Activated naive CD4-positive, alpha-beta T cell treated with anti-CD3 and anti-CD28 coated beads for 36 hours (primary cell): ENCODE results near the gene CHMP1B. TPM values are rescaled to one million over a fixed set of nuclear protein-coding genes. Genes with fewer than 3 reads are reported as not detected.
"Not testable (repeated sequence)": the region's sequence is repeated elsewhere in the genome, so short reads cannot be mapped to it uniquely, and the experiment has no call there.

Experiments used
- CTCF ChIA-PET: fragments of 350-600 bp; sonication (Branson Sonifier 250); formaldehyde crosslinking; loops from one replicate; lab custom pipeline; 2021; ENCODE audit warnings: antibody characterized with exemption; lab: Charles Lee
- DNase-seq: peaks from one replicate; pipeline ENCODE4 v3.0.0-alpha.2; 2020
- H3K27ac Mint-ChIP-seq: one replicate; pipeline ENCODE4 v1.8.0; 2021; ENCODE audit warnings: mild to moderate bottlenecking, mixed read lengths
- H3K27me3 Mint-ChIP-seq: one replicate; pipeline ENCODE4 v1.8.0; 2021; ENCODE audit warnings: low read depth, mixed read lengths
- H3K36me3 Mint-ChIP-seq: one replicate; pipeline ENCODE4 v1.8.0; 2021; ENCODE audit warnings: low read depth, mixed read lengths
- H3K4me1 Mint-ChIP-seq: one replicate; pipeline ENCODE4 v1.8.0; 2021; ENCODE audit warnings: low read depth, mixed read lengths
- H3K4me3 Mint-ChIP-seq: one replicate; pipeline ENCODE4 v1.8.0; 2021; ENCODE audit warnings: mild to moderate bottlenecking, moderate library complexity, mixed read lengths
- H3K9me3 Mint-ChIP-seq: one replicate; pipeline ENCODE4 v1.8.0; 2021; ENCODE audit warnings: mixed read lengths
- intact Hi-C: fragments of 100-400 bp; cut with micrococcal nuclease; formaldehyde crosslinking; loops from one replicate; pipeline ENCODE4 v1.15.1; 2023
- total RNA-seq, 2 experiments: library from RNA; stranded (reverse); gene quantifications; one replicate each; pipeline ENCODE4 v1.2.3, GENCODE V29; 2021

The CHMP1B gene
- total RNA-seq, 2 experiments from 2014 or later: 23.2 TPM

DNA sequence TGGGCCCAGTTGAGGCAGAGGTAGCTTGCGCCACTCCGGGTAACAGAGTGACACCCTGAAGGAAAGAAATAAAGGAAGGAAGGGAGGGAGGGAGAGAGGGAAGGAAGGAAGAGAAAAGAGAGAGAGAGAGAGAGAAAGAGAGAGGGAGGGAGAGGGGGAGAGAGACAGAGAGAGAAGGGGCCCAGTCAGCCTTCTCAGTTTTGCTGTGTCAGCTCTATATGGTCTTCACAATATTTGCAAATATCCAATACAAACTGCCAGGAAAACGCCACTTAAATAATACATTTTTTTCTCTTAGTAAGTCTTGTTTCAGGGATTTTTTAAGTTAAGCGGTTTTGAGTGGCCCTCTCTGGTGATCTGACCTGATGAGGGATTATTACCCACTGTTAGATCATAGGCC, 5.6 kb upstream of the CHMP1B start:
- Mint-ChIP-seq H3K4me1 (peaks cover 9% of the 10 kb centered on the region), H3K9me3 (no peaks in the 10 kb centered on the region)
- CTCF ChIA-PET: no interaction called here

DNA sequence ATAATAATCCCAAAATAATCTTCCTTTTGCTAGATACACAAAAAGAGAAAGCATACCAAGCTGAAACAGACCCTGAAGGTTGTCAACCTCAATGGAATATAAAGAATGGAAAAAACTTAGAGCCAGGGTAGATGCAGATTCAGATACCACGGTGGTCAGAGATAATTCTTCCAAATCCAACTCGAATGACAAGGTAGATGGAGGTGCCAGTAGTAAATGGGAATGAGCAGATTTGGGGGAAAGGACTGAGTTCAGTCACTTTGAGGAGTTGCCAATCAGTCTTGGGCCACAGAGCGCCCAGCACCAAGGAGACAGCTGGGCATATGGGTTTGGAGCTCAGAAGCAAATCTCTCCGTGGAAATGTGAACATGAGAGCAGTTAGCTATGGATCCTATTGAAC, 3.4 kb upstream of the CHMP1B start:
- Mint-ChIP-seq H3K27me3 (no peaks in the 10 kb centered on the region), H3K36me3 (peaks cover 3% of the 10 kb centered on the region), H3K4me3 (no peak overlapping the region), H3K9me3 (no peaks in the 10 kb centered on the region), H3K27ac (no peak overlapping the region), H3K4me1 (peaks cover 14% of the 10 kb centered on the region)
- no peak for DNase-seq
- intact Hi-C loops: no loop called here
- CTCF ChIA-PET: interaction anchor here (0.7 to 1.6 kb wide), 3 partner anchors 24 to 115 kb away, joined by 3 to 4 read pairs (median 3); no protein-coding TSS in a partner anchor

More for the DNA sequence above, 5.6 kb upstream of the CHMP1B start:
- Mint-ChIP-seq H3K36me3 (no peaks in the 10 kb centered on the region), H3K27ac (no peak overlapping the region), H3K27me3 (no peaks in the 10 kb centered on the region), H3K4me3 (no peak overlapping the region)
- no peak for DNase-seq
- intact Hi-C loops: no loop called here

DNA sequence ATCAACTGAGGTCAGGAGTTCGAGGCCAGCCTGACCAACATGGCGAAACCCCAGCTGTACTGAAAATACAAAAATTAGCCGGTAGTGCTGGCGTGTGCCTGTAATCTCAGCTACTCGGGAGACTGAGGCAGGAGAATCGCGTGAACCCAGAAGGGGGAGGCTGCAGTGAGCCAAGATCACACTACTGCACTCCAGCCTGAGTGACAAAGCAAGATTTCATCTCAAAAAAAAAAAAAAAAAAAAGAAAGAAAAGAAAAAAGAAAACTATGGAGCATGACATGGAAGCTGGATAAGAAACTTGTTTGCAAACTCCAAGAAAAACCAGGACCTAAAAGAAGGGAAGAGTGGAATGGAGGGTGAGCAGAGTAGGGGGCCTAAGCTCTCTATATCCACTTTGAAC, 1.9 kb upstream of the CHMP1B start:
- intact Hi-C loops: no loop called here
- no peaks in the 10 kb centered on the region for H3K27me3 Mint-ChIP-seq
- no peak overlapping the region for H3K4me3 Mint-ChIP-seq
- no peaks in the 10 kb centered on the region for H3K9me3 Mint-ChIP-seq
- peaks cover 24% of the 10 kb centered on the region for H3K4me1 Mint-ChIP-seq
- DNase-seq: no peak
- CTCF ChIA-PET: interaction anchor here (1.1 kb wide), 2 partner anchors 55 to 116 kb away, joined by 3 read pairs; no protein-coding TSS in a partner anchor
- peaks cover 3% of the 10 kb centered on the region for H3K36me3 Mint-ChIP-seq
- no peak overlapping the region for H3K27ac Mint-ChIP-seq

DNA sequence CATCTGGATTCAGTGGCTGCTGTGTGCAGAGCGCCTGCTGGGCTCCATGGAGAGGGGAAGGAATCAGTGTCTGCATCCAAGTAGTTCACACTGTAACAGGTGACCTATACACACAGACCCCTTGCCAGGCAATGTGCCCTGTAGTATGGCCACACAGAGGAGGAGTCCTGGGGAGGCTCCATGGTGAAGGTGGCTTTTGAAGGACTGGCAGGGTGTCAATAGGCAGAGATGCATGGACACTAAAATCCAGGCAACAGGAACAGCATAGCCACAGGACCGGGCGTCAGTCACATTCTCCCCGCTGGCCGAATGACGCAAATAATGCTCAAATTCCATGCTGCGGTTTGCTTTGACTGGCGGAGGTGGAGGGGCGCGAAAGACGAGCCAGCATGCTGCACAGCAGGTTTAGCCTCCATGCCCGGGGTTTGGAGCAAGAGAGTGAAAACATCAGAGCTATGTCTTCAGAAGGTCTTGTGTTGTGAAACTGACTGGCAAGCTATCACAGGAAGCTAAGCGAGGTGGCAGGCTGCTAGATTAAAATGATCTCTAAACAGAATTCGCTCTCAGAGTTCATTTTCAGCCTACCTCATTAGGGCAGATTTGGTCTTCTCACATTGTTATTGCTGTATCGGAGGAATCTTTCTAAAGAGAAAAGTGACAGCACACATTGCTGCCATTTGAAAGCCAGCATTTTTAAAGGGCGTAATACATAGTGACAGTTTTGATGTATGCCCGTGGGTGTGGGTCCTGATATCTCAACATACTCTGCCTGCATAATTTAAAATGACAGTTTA, 1.2 kb upstream of the CHMP1B start:
- intact Hi-C loops: loop anchor here (2.0 to 5.0 kb wide), 7 partner anchors 189 to 1933 kb away; partner anchors contain the start of genes CEP192, CEP76, PSMG2 and SEH1L
- CTCF ChIA-PET: interaction anchor here (0.5 to 1.1 kb wide), 3 partner anchors 8 to 117 kb away, joined by 3 read pairs; no protein-coding TSS in a partner anchor
- Mint-ChIP-seq H3K9me3 (no peaks in the 10 kb centered on the region), H3K27ac (peak overlapping the region; percentile 100), H3K27me3 (no peaks in the 10 kb centered on the region), H3K4me3 (peak overlapping the region; percentile 100), H3K4me1 (peaks cover 27% of the 10 kb centered on the region), H3K36me3 (peaks cover 3% of the 10 kb centered on the region)
- peak; percentile 71 for DNase-seq

DNA sequence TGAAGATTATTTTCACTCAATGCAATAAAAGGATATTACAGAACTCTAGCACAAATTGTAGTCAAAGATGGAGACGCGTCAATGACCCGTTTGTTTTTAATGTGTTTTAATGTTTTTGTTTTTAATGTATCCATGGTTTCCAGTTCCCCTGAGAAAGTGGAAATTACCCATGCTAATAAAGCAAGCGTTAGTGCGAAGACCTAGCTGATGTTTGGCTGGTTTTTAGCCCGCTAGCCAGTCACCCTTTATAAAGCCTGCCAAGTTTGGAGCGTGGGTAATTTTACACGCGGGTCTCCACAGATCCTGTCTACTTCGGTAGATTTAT, 430 bp upstream of the CHMP1B start:
- H3K36me3 Mint-ChIP-seq: peaks cover 3% of the 10 kb centered on the region
- peak overlapping the region; percentile 100 for H3K27ac Mint-ChIP-seq
- intact Hi-C loops: loop anchor here (1.0 to 5.0 kb wide), 12 partner anchors 58 to 1933 kb away; partner anchors contain the start of genes AFG3L2, CEP192, CEP76 and IMPA2
- no peak for DNase-seq
- H3K27me3 Mint-ChIP-seq: no peaks in the 10 kb centered on the region
- CTCF ChIA-PET: no interaction called here
- no peaks in the 10 kb centered on the region for H3K9me3 Mint-ChIP-seq
- H3K4me1 Mint-ChIP-seq: peaks cover 31% of the 10 kb centered on the region
- peak overlapping the region; percentile 100 for H3K4me3 Mint-ChIP-seq

DNA sequence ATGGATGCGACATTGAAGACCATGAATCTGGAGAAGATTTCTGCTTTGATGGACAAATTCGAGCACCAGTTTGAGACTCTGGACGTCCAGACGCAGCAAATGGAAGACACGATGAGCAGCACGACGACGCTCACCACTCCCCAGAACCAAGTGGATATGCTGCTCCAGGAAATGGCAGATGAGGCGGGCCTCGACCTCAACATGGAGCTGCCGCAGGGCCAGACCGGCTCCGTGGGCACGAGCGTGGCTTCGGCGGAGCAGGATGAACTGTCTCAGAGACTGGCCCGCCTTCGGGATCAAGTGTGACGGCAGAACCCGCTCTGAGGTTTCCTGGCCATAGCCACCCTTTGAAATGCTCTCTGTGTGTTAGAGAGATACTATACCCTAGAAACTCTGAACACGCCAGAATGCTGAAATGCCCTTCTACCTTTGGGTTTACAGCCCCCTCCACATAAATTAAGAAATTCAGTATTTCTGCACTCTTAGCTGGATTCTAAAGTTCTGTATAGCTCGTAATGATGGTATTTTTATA, 659 bp downstream of the CHMP1B start:
- Mint-ChIP-seq H3K9me3 (no peaks in the 10 kb centered on the region), H3K4me3 (peak overlapping the region; percentile 100), H3K27me3 (no peaks in the 10 kb centered on the region), H3K27ac (peak overlapping the region; percentile 100), H3K4me1 (peaks cover 31% of the 10 kb centered on the region), H3K36me3 (peaks cover 3% of the 10 kb centered on the region)
- CTCF ChIA-PET: no interaction called here
- peak; percentile 68 for DNase-seq
- intact Hi-C loops: loop anchor here (1.0 to 5.0 kb wide), 12 partner anchors 56 to 1935 kb away; partner anchors contain the start of genes AFG3L2, CEP192, CEP76 and IMPA2

DNA sequence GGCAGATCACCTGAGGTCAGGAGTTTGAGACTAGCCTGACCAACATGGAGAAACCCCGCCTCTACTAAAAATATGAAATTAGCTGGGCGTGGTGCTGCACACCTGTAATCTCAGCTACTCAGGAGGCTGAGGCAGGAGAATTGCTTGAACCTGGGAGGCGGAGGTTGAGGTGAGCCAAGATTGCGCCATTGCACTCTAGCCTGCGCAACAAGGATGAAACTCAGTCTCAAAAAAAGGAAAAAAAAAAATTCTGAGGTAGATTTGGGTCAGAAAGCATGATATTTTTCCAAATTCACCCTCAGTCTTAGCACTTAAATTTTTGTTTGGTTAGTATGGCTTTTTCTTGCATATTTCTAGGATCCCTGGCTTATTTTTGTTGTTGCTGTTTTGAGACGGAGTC, 3.3 kb downstream of the CHMP1B start:
- peaks cover 38% of the 10 kb centered on the region for H3K4me1 Mint-ChIP-seq
- H3K27me3 Mint-ChIP-seq, H3K4me3 Mint-ChIP-seq, DNase-seq, H3K36me3 Mint-ChIP-seq, H3K27ac Mint-ChIP-seq, H3K9me3 Mint-ChIP-seq: not testable (repeated sequence)
- CTCF ChIA-PET: interaction anchor here (0.8 kb wide), 1 partner anchor 127 kb away, joined by 3 read pairs; no protein-coding TSS in a partner anchor
- intact Hi-C loops: loop anchor here (5.0 kb wide), 3 partner anchors 848 to 1937 kb away; partner anchors contain the start of genes CEP76, PSMG2 and SEH1L

DNA sequence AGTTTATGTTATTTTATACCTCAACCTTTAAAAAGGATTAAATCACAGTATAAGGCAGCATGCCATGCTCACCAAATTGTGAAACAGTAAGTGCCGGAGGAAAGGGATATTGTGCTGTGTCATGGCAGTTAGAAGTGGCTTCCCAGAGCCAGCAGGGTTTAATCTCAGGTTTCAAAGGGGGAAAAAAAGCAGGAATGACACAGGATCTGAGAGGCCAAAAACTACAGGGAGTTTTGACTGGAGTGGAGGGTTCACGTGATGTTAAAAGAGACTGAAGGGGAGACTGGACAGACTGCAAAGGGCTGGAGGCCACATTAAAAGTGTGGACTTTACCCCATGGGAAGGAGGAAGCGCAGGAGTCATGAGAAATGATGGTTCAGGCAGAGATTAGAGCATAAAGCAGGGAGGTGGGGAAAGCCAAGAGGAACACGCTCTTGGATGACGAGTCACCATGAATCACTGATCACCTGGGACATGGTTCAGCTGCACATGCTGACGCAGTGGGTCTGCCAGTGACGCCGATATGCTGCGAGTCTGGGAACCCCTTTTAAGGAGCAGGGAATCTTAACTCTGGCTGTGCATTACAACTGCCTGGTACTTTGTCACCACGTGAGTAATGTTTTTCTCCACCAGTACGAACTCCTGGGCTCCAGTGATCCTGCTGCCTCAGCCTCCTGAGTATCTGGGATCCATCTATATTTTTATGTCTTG, 6.1 kb downstream of the CHMP1B start:
- Mint-ChIP-seq H3K27ac (no peak overlapping the region), H3K27me3 (no peaks in the 10 kb centered on the region), H3K4me3 (no peak overlapping the region), H3K4me1 (peaks cover 26% of the 10 kb centered on the region), H3K9me3 (no peaks in the 10 kb centered on the region), H3K36me3 (no peaks in the 10 kb centered on the region)
- CTCF ChIA-PET: interaction anchor here (0.9 kb wide), 1 partner anchor 181 kb away, joined by 3 read pairs; no protein-coding TSS in a partner anchor
- DNase-seq: no peak
- intact Hi-C loops: no loop called here

DNA sequence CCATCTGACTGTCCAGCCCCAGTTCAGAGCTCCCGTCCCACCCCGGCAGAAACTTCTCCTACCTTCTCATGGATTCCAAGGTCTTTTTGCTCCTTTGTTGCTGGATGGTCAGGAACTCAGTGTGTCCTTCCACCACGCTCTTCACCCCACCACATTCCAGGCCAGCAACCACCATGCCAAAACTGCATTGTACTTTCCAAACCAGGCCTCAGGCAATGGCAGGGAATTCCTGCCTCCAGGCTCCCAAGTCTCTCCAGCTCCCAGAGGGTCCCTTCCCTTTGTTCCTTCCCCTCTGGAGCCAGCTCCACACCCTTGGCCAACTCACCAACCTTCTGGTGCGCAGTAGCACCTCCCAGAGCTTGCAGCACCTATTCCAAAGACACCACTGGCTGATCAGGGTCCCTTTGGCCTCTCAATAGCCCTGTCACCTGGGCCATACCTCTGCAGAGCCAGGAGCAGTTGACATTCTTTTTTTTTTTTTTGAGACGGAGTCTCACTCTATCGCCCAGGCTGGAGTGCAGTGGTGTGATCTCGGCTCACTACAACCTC, 8.1 kb downstream of the CHMP1B start:
- H3K4me3 Mint-ChIP-seq: no peak overlapping the region
- CTCF ChIA-PET: no interaction called here
- intact Hi-C loops: no loop called here

DNA sequence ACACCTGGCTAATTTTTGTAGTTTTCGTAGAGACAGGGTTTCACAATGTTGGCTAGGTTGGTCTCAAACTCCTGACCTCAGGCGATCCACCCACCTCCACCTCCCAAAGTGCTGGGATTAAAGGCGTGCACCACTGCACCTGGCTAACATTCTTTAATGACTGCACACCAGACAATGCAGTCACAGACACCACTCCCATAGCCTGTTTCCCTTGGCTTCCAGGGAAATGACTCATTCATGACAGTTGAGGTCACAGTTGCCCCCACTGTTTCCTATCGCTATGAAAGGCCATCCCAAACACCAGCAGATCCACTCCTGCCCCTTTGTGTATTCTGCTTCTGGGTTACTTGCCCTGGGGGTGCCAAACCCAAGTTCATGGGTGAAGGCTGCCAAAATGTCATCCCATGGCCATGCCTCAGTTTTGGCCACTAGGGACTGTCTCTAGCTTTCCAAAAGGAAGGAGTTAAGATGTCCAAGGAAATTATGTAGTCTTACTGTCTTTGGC, 8.7 kb downstream of the CHMP1B start:
- intact Hi-C loops: no loop called here
- CTCF ChIA-PET: no interaction called here

More for the DNA sequence above, 8.1 kb downstream of the CHMP1B start:
- Mint-ChIP-seq H3K27me3 (no peaks in the 10 kb centered on the region), H3K36me3 (no peaks in the 10 kb centered on the region), H3K9me3 (no peaks in the 10 kb centered on the region), H3K27ac (no peak overlapping the region), H3K4me1 (peaks cover 14% of the 10 kb centered on the region)
- DNase-seq: no peak

DNA sequence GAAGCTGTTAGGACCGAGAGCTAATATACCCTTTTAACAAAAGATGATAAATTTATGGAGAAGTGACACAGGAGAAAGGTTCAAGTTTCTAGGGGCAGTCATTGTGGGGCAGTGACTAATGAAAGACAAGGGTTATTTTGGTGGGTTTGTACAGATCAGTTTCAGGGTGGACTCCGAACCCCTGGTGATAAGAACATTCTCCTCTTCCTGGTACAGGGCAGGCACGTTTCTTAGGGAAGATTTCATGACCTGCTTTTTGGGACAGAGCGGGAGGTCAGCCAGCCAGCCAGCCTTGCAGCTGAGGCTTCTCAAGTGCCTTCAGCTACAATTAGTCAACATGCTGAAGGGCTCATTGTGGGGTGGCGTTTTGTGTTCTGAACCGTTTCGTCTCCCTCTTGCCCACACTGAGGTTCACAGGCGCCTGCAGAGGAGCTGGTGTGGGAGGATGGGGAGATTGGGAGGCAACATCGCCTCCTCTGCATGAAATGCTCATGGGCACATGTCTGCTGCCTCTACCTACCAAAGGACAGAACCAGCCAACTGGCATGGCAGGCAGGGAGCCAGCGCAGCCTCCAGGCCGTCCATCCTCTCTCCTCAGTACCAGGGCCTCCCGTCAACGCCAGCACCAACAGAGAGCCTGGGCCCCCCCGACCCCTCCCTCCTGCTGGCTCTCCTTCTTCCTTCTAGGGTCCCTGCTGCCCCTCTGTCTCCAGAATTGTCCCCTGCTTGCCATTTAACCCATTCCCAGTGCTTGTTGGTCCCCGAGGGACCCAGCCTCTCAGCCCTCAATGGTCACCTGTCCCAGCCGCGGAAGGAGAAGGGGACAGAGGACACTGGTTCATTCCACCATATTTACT, 9.6 kb downstream of the CHMP1B start:
- H3K4me1 Mint-ChIP-seq: peaks cover 7% of the 10 kb centered on the region
- CTCF ChIA-PET: no interaction called here
- H3K4me3 Mint-ChIP-seq: no peak overlapping the region
- no peak overlapping the region for H3K27ac Mint-ChIP-seq
- no peaks in the 10 kb centered on the region for H3K27me3 Mint-ChIP-seq
- DNase-seq: no peak
- intact Hi-C loops: no loop called here
- H3K36me3 Mint-ChIP-seq: no peaks in the 10 kb centered on the region
- H3K9me3 Mint-ChIP-seq: no peaks in the 10 kb centered on the region

More for the DNA sequence above, 8.7 kb downstream of the CHMP1B start:
- no peaks in the 10 kb centered on the region for H3K9me3 Mint-ChIP-seq
- no peaks in the 10 kb centered on the region for H3K36me3 Mint-ChIP-seq
- H3K27ac Mint-ChIP-seq: no peak overlapping the region
- no peak for DNase-seq
- H3K4me1 Mint-ChIP-seq: peaks cover 12% of the 10 kb centered on the region
- H3K27me3 Mint-ChIP-seq: no peaks in the 10 kb centered on the region
- no peak overlapping the region for H3K4me3 Mint-ChIP-seq
